ENCODE measurements around the gene WASF3.

The WASF3 gene

DNA sequence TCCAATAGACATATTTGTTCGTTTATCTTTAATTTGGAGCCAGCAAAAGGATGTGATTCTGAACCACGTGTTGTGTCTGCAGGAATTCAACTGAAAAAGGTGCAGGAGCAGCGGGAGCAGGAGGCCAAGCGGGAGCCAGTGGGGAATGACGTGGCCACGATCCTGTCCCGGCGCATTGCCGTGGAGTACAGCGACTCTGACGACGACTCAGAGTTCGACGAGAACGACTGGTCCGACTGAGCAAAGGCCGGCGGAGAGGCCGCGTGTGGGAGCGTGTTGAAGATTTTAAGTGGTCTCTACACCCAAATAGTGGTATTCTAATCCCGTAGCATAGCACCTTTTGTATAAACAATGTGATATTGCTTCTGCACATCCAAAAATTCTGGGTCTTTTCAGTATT lies 128.1 kb downstream of the WASF3 start:
- no peaks in the 10 kb centered on the region for H3K36me3 ChIP-seq
- no peaks in the 10 kb centered on the region for H3K27me3 ChIP-seq
- no peak overlapping the region for H3K4me3 ChIP-seq (ENCODE audit: low read depth in 1 of 2, low read length in 1 of 2)
- H3K4me1 ChIP-seq (ENCODE audit: control insufficient read depth in 1 of 2, insufficient read depth in 1 of 2, low read depth in 1 of 2, low read length in 1 of 2): no peaks in the 10 kb centered on the region
- TF ChIP-seq, protein P1, sequence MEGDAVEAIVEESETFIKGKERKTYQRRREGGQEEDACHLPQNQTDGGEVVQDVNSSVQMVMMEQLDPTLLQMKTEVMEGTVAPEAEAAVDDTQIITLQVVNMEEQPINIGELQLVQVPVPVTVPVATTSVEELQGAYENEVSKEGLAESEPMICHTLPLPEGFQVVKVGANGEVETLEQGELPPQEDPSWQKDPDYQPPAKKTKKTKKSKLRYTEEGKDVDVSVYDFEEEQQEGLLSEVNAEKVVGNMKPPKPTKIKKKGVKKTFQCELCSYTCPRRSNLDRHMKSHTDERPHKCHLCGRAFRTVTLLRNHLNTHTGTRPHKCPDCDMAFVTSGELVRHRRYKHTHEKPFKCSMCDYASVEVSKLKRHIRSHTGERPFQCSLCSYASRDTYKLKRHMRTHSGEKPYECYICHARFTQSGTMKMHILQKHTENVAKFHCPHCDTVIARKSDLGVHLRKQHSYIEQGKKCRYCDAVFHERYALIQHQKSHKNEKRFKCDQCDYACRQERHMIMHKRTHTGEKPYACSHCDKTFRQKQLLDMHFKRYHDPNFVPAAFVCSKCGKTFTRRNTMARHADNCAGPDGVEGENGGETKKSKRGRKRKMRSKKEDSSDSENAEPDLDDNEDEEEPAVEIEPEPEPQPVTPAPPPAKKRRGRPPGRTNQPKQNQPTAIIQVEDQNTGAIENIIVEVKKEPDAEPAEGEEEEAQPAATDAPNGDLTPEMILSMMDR (IDR thresholded peaks at IDR 0.05): no peak
- H3K27ac ChIP-seq: no peak overlapping the region
- no peaks in the 10 kb centered on the region for H3K9me3 ChIP-seq

DNA sequence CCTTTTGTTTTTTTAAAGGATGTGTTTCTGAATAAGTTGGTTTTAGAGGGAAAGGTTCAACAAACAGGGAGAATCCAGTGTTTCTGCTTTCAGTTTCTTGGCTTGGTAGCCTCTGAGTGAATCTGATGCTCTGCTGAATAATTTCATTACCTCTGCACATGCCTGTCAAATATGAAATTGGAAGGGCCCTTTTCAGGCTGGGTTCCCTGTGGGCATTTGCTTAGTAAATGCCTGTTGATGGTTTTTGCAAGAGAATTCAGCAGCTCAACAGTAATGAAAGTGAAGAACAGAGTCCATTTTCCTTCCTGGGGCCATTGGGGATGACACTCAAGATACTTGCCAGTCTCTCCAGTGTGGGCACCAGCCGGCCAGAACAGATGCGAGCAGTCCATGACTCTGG lies 128.8 kb downstream of the WASF3 start:
- no peak overlapping the region for H3K27ac ChIP-seq
- TF ChIP-seq, protein P1 (IDR thresholded peaks at IDR 0.05): no peak
- H3K36me3 ChIP-seq: no peaks in the 10 kb centered on the region
- H3K4me3 ChIP-seq (ENCODE audit: low read depth in 1 of 2, low read length in 1 of 2): no peak overlapping the region
- no peaks in the 10 kb centered on the region for H3K9me3 ChIP-seq
- H3K4me1 ChIP-seq (ENCODE audit: control insufficient read depth in 1 of 2, insufficient read depth in 1 of 2, low read depth in 1 of 2, low read length in 1 of 2): no peaks in the 10 kb centered on the region
- H3K27me3 ChIP-seq: no peaks in the 10 kb centered on the region

DNA sequence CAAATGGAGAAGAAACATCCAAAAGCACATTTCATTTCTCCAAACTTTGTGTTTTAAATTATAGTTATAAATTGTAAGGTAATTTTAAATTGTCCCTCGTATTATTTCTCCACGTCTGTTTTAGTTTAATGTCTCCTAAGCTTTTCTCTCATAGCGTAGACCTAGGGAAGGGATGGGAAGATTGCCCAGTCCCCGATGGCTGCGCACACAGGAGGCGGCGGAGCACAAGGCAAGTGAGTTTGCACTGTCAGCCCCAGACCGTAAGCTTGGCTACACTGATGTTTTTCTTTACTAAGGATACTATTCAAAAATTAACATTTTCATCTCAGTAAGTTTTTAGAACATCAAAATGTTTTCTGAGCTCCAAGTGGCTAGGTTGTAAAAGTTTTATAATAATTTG lies 130.8 kb downstream of the WASF3 start:
- H3K36me3 ChIP-seq: no peaks in the 10 kb centered on the region
- no peaks in the 10 kb centered on the region for H3K4me1 ChIP-seq (ENCODE audit: control insufficient read depth in 1 of 2, insufficient read depth in 1 of 2, low read depth in 1 of 2, low read length in 1 of 2)
- no peaks in the 10 kb centered on the region for H3K9me3 ChIP-seq
- H3K27ac ChIP-seq: no peak overlapping the region
- H3K27me3 ChIP-seq: no peaks in the 10 kb centered on the region
- no peak overlapping the region for H3K4me3 ChIP-seq (ENCODE audit: low read depth in 1 of 2, low read length in 1 of 2)
- TF ChIP-seq, protein P1 (IDR thresholded peaks at IDR 0.05): no peak

DNA sequence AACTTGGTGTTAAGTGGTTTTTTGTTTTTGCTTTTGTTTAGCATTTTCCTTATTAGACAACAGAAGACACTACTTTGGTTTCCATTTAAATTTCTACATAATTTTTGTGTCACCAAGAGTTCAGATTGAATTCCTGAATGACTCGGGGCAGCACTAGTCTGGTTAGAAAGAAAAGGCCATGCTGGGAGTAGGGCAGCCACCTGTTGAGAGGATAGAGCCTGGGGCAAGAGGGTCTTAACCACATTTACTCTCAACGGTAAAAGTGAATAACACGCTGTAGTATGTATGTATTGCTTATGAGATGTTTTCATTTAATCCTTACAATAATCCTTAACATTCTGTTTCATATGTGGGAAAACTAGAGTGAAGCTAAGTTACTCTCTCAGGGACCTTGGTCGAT lies 131.5 kb downstream of the WASF3 start:
- Histone ChIP-seq H3K4me3 (ENCODE audit: low read depth in 1 of 2, low read length in 1 of 2) (no peak overlapping the region), H3K9me3 (no peaks in the 10 kb centered on the region), H3K36me3 (no peaks in the 10 kb centered on the region), H3K4me1 (ENCODE audit: control insufficient read depth in 1 of 2, insufficient read depth in 1 of 2, low read depth in 1 of 2, low read length in 1 of 2) (no peaks in the 10 kb centered on the region), H3K27me3 (no peaks in the 10 kb centered on the region), H3K27ac (no peak overlapping the region)
- TF ChIP-seq, protein P1 (IDR thresholded peaks at IDR 0.05): no peak

DNA sequence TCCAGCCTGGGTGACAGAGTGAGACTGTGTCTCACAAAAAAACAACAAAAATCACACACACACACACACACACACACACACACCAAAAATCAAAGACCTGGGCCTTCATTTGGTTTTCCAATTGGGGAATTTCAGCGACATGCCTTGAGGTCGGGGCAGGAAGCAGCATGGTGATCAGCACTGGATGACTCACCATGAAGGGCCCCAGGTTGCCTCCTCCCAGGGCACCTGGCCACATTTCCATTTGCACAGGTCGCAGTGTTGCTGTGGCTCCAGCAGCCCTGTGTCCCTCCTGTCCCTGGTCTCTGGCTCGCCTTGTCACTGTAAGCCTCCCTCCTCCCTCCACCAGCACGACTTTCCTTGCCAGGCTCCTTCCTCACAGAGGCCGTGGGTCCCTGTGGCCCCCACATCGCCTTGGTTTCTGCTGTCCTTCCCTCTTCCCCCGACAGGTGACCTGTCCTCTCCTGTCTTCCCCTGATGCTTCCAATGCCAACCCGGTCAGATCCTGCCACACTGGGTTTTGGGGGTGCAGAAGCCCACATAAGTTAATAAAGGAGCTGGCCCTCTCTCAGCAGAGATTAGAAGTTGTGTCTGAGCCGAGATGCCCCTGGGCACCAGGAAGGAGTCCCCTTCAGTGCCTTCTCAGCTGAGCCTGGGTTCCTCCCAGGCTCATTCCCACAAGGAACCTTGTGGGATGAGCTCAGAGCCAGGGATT lies 136.4 kb downstream of the WASF3 start:
- Histone ChIP-seq H3K36me3 (no peaks in the 10 kb centered on the region), H3K27me3 (no peaks in the 10 kb centered on the region), H3K27ac (no peak overlapping the region), H3K4me1 (ENCODE audit: control insufficient read depth in 1 of 2, insufficient read depth in 1 of 2, low read depth in 1 of 2, low read length in 1 of 2) (no peaks in the 10 kb centered on the region), H3K9me3 (no peaks in the 10 kb centered on the region), H3K4me3 (ENCODE audit: low read depth in 1 of 2, low read length in 1 of 2) (no peak overlapping the region)
- TF ChIP-seq, protein P1 (IDR thresholded peaks at IDR 0.05): no peak
